ENCODE data around the gene ADGRG1. TPM values are rescaled to one million over a fixed set of nuclear protein-coding genes. Genes with fewer than 3 reads are reported as not detected.

Gene ADGRG1
- polyA plus RNA-seq, 1 experiment: 2.1 TPM

DNA sequence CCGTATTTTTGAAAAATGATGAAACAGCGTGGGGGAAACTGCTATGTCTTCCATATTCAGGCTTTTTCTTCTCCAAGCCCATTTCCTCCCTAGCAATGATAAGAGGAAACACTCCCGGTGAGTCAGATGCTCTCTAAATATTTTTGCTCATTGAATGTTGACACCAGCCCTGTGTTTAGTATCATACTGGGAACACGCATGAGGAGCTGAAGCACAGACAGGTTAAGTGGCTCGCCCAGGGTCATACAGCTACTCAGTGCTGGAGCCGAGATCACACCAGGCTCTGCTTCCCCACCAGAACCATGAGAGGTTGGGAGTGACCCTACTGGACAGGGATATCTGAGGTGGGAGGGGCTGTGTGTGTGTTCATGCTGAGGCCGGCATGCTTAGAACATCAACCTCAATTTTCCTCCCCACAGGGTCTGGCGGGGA is 37.8 kb upstream of the ADGRG1 start:
- TF ChIP-seq, protein P1, sequence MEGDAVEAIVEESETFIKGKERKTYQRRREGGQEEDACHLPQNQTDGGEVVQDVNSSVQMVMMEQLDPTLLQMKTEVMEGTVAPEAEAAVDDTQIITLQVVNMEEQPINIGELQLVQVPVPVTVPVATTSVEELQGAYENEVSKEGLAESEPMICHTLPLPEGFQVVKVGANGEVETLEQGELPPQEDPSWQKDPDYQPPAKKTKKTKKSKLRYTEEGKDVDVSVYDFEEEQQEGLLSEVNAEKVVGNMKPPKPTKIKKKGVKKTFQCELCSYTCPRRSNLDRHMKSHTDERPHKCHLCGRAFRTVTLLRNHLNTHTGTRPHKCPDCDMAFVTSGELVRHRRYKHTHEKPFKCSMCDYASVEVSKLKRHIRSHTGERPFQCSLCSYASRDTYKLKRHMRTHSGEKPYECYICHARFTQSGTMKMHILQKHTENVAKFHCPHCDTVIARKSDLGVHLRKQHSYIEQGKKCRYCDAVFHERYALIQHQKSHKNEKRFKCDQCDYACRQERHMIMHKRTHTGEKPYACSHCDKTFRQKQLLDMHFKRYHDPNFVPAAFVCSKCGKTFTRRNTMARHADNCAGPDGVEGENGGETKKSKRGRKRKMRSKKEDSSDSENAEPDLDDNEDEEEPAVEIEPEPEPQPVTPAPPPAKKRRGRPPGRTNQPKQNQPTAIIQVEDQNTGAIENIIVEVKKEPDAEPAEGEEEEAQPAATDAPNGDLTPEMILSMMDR (IDR thresholded peaks at IDR 0.05; ENCODE audit: low read depth, low read length): no peak
- ChIA-PET POLR2A (interaction anchor here (0.7 kb wide), 1 partner anchor 146 kb away, joined by 3 read pairs; no protein-coding TSS in a partner anchor), CTCF (interaction anchor here (0.5 to 8.4 kb wide), 25 partner anchors 9 to 618 kb away, joined by 3 to 94 read pairs (median 4); partner anchors contain the start of genes ADGRG1 and KATNB1)
- Histone ChIP-seq H3K9me3 (ENCODE audit: control insufficient read depth, insufficient read depth, low read length) (no peaks in the 10 kb centered on the region), H3K27me3 (ENCODE audit: control insufficient read depth, insufficient read depth, low read length) (peaks cover 3% of the 10 kb centered on the region), H3K4me3 (ENCODE audit: low read depth, low read length) (no peak overlapping the region), H3K27ac (ENCODE audit: low read depth, low read length) (peak overlapping the region; percentile 83)
- no peak for DNase-seq (ENCODE audit: low read depth, low spot score)

DNA sequence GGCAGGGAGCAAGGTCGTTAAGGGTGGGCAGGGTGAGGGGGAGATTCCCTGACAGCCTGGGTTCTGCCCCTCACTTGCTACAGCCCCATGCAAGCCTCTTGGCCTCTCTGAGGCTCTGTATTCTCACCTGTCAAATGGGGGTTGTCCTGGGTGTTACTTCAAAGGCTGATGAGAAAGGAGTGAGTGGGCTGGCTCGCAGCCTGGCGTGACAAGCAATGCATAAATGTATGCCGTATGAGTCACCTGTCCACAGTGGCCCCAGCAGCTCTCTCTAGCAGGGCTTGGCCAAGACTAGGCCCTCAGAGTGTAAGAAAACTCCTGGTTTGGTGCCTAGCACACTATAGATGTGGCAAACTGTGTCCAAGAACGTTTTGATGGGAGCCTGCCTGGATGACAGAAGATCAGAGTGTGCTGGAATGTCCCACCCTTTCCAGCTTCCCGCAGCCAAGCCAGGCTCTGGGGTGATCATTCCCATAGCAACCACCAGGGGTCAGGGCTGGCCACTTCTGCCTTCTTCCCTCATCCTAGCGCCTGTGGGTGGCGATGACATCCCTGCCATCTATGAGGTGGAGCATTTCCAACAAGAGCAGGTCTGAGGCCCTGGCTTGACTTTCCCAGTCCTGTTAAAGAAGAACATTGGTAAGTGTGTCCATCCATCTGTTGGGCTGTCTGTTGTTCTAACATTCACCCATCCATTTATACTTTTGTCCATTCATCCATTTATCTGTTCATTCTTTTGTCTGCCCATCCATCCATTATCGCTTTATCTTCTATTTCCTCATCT is 37.2 kb upstream of the ADGRG1 start:
- peak overlapping the region; percentile 83 for H3K27ac ChIP-seq (ENCODE audit: low read depth, low read length)
- ChIA-PET CTCF (interaction anchor here (0.6 to 8.4 kb wide), 23 partner anchors 9 to 617 kb away, joined by 3 to 94 read pairs (median 4); partner anchors contain the start of genes ADGRG1 and KATNB1), POLR2A (interaction anchor here (0.7 kb wide), 1 partner anchor 145 kb away, joined by 3 read pairs; no protein-coding TSS in a partner anchor)
- peaks cover 3% of the 10 kb centered on the region for H3K27me3 ChIP-seq (ENCODE audit: control insufficient read depth, insufficient read depth, low read length)
- no peak for DNase-seq (ENCODE audit: low read depth, low spot score)
- TF ChIP-seq, protein P1 (IDR thresholded peaks at IDR 0.05; ENCODE audit: low read depth, low read length): peak; percentile 93
- 0 out of 2 replicates have a peak overlapping the region, but pooled peaks have one; percentile 7 for H3K4me3 ChIP-seq (ENCODE audit: low read depth, low read length)
- H3K9me3 ChIP-seq (ENCODE audit: control insufficient read depth, insufficient read depth, low read length): no peaks in the 10 kb centered on the region

DNA sequence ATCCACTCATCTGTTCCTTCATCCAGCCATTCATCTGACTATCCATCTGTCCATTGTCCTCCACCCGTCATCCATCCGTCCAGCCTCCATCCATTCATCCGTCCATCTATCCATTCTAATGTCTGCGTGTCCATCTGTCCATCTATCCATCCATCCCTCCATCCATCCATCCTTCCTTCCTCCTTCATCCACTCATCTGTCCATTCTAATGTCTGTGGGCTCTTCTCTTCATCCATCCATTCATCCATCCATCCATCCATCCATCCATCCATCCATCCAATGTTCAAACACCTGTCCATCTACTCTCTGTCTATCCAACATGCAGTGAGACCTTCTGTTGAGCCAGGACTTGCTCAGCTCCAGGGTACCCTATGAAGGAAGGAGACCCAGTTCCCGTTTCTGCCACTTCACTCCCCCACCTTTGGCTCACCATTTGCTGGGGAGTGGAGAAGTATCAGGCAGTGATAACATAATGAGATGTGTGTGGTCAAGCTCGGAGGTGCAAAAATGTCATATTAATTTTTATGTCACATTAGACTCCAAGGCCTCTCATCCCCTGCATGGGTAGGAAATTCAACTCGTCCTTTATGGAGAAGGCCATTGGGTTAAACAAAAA is 36.5 kb upstream of the ADGRG1 start:
- ChIA-PET POLR2A (no interaction called here), CTCF (interaction anchor here (2.5 to 8.4 kb wide), 2 partner anchors 10 to 55 kb away, joined by 15 to 94 read pairs; no protein-coding TSS in a partner anchor)
- Histone ChIP-seq H3K9me3 (ENCODE audit: control insufficient read depth, insufficient read depth, low read length) (no peaks in the 10 kb centered on the region), H3K27ac (ENCODE audit: low read depth, low read length) (no peak overlapping the region), H3K4me3 (ENCODE audit: low read depth, low read length) (no peak overlapping the region), H3K27me3 (ENCODE audit: control insufficient read depth, insufficient read depth, low read length) (peaks cover 4% of the 10 kb centered on the region)
- no peak for DNase-seq (ENCODE audit: low read depth, low spot score)
- TF ChIP-seq, protein P1 (IDR thresholded peaks at IDR 0.05; ENCODE audit: low read depth, low read length): no peak

DNA sequence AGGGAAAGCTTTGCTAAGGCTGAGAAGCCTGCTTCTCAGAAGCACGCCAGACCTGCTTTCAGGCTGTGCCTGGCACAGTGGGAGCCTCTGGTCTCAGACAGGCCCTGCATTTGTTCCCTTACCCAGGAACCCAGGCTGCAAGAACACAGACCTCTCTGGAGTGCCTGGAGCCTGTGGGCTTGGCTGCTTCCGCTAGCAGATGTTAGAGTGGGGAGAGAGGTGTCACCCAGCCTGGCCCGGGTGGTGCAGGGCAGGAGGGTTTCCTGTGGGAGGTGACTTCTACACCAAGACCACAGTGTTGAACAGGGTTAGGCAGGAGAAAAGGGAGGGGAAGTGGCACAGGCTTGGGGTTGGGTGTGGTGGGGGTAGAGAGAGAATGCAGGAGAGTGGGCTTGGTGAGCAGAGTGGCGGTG is 35.8 kb upstream of the ADGRG1 start:
- ChIA-PET CTCF (interaction anchor here (0.6 to 8.4 kb wide), 3 partner anchors 8 to 55 kb away, joined by 3 to 94 read pairs (median 3); no protein-coding TSS in a partner anchor), POLR2A (no interaction called here)
- Histone ChIP-seq H3K27me3 (ENCODE audit: control insufficient read depth, insufficient read depth, low read length) (peaks cover 5% of the 10 kb centered on the region), H3K4me3 (ENCODE audit: low read depth, low read length) (no peak overlapping the region), H3K27ac (ENCODE audit: low read depth, low read length) (no peak overlapping the region), H3K9me3 (ENCODE audit: control insufficient read depth, insufficient read depth, low read length) (no peaks in the 10 kb centered on the region)
- no peak for DNase-seq (ENCODE audit: low read depth, low spot score)
- TF ChIP-seq, protein P1 (IDR thresholded peaks at IDR 0.05; ENCODE audit: low read depth, low read length): no peak

Data from AG04450 (cell line).